Fibroblast of lung (primary cell): Measurements from ENCODE around the gene MBLAC1.

ENCODE experiments used
- EZH2 ChIP-seq: IDR thresholded peaks from 2 replicates; pipeline ENCODE4 v1.5.1; 2012; ENCODE audit warnings: low read length, control low read depth, mild to moderate bottlenecking; ENCODE audit errors: missing control alignments
- TF ChIP-seq, protein P1 (sequence below), 2 donors: IDR thresholded peaks in 1 of 2; conservative IDR thresholded peaks in 1 of 2; 1 replicate in 1 of 2; 2 replicates in 1 of 2; pipeline ENCODE4 v1.5.1; 2011 to 2012; ENCODE audit warnings: low read length in 2 of 2, control low read depth in 1 of 2, inconsistent platforms in 1 of 2, low read depth in 1 of 2, mild to moderate bottlenecking in 1 of 2

DNA sequence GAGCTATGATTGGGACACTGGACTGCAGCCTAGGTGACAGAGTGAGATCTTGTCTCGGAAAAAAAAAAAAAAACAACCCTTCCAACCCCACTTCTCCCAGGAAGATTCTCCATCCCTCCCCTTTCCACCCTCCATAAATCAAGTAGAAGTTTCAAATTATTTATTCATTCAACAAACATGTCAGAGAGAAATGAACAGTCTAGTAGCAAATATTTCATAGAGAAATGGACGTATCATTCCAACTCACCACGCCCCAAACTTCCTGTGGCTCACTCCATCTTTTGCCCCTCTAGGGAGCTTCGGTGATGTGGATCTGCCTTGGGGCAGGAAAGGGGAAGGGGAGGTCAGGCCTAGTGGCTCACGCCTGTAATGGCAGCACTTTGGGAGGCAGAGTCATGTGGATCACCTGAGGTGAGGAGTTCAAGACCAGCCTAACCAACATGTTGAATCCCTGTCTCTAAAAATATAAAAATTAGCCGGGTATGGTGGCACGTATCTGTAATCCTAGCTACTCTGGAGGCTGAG, 32.4 kb downstream of the MBLAC1 start:
- TF ChIP-seq, protein P1, sequence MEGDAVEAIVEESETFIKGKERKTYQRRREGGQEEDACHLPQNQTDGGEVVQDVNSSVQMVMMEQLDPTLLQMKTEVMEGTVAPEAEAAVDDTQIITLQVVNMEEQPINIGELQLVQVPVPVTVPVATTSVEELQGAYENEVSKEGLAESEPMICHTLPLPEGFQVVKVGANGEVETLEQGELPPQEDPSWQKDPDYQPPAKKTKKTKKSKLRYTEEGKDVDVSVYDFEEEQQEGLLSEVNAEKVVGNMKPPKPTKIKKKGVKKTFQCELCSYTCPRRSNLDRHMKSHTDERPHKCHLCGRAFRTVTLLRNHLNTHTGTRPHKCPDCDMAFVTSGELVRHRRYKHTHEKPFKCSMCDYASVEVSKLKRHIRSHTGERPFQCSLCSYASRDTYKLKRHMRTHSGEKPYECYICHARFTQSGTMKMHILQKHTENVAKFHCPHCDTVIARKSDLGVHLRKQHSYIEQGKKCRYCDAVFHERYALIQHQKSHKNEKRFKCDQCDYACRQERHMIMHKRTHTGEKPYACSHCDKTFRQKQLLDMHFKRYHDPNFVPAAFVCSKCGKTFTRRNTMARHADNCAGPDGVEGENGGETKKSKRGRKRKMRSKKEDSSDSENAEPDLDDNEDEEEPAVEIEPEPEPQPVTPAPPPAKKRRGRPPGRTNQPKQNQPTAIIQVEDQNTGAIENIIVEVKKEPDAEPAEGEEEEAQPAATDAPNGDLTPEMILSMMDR (conservative IDR thresholded peaks at IDR 0.05 in 1 of 2, IDR thresholded peaks at IDR 0.05 in 1 of 2; ENCODE audit: low read depth in 1 of 2, low read length in 2 of 2): no peak
- TF ChIP-seq EZH2: no peak
